ENCODE results near the gene UBE2E3.

GRCh38 chr2:180978903-180979748, 1.3 kb upstream of the UBE2E3 start:
- TF ChIP-seq POLR2AphosphoS5 (IDR thresholded peaks at IDR 0.05; ENCODE audit: borderline replicate concordance, low read depth, low read length) (no peak), EZH2 (IDR thresholded peaks at IDR 0.05) (no peak), FOXP2 (optimal IDR thresholded peaks at IDR 0.05; ENCODE audit: control extremely low read depth, extremely low read length, insufficient read depth) (no peak)
